Measurements from ENCODE around the gene PIAS4. TPM values are rescaled to one million over a fixed set of nuclear protein-coding genes. Genes with fewer than 3 reads are reported as not detected.

Gene PIAS4, protein sequence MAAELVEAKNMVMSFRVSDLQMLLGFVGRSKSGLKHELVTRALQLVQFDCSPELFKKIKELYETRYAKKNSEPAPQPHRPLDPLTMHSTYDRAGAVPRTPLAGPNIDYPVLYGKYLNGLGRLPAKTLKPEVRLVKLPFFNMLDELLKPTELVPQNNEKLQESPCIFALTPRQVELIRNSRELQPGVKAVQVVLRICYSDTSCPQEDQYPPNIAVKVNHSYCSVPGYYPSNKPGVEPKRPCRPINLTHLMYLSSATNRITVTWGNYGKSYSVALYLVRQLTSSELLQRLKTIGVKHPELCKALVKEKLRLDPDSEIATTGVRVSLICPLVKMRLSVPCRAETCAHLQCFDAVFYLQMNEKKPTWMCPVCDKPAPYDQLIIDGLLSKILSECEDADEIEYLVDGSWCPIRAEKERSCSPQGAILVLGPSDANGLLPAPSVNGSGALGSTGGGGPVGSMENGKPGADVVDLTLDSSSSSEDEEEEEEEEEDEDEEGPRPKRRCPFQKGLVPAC
- 20.6 and 22.2 TPM in 2 replicates for total RNA-seq (2013; cell fraction: nucleolus; rRNA removed)
- 17.8 and 22.0 TPM in 2 replicates for total RNA-seq (2014; rRNA removed)
- 5.7 and 10.6 TPM in 2 replicates for total RNA-seq (2014; rRNA removed; fragmentation: Illumina TruSeq; extraction: Trizol)
- total RNA-seq (2021): 23.2 and 25.1 TPM in 2 replicates
- polyA plus RNA-seq (2011; ENCODE audit: low read depth): 12.1 TPM
- polyA plus RNA-seq (2011; rRNA removed): 2.7 and 7.7 TPM in 2 replicates
- 11.0 and 13.0 TPM in 2 replicates for polyA plus RNA-seq (2011; cell fraction: cytosol; rRNA removed)
- 16.1 and 32.0 TPM in 2 replicates for polyA plus RNA-seq (2011; cell fraction: nucleus; rRNA removed)
- polyA plus RNA-seq (2012): 15.2 and 24.4 TPM in 2 replicates
- polyA plus RNA-seq (2014; fragmentation: Illumina TruSeq; extraction: Trizol): 5.4 and 9.6 TPM in 2 replicates
- under 1 TPM; 0.13 to 0.40 TPM for polyA plus RNA-seq (2014; fragmentation: Nextera tagmentation; extraction: Ambion mirVana)
- polyA plus RNA-seq (2014; rRNA removed): 17.9 and 23.1 TPM in 2 replicates
- 10 to 100 TPM; 12.0 to 13.5 TPM for polyA plus RNA-seq (2016; fragmentation: Nextera tagmentation; extraction: Ambion mirVana)
- polyA minus RNA-seq (2011; rRNA and poly(A)+ RNA removed): 4.2 and 14.1 TPM in 2 replicates
- polyA minus RNA-seq (2011; cell fraction: cytosol; rRNA and poly(A)+ RNA removed): 4.5 and 4.8 TPM in 2 replicates
- 14.3 and 19.8 TPM in 2 replicates for polyA minus RNA-seq (2011; cell fraction: nucleus; rRNA and poly(A)+ RNA removed)
- Bru-seq, nascent RNA: percentile 58 among the genes with signal in this experiment
- percentile 73 among the genes with signal in this experiment for BruChase-seq, experiment 1, labeled RNA remaining after a 6-hour chase
- BruChase-seq, experiment 2, labeled RNA remaining after a 2-hour chase: percentile 72 among the genes with signal in this experiment
- long read RNA-seq, experiment 1, transcript PIAS4-201 (11 exons, 3,159 nt): major isoform, 27 of 33 reads
- long read RNA-seq, experiment 1, partial matches to known transcripts: 3 of 33 reads
- long read RNA-seq, experiment 1, other reads (novel, unspliced or antisense): 3 of 33 reads
- long read RNA-seq, experiment 2, transcript PIAS4-201 (11 exons, 3,159 nt): major isoform, 6 of 12 reads
- long read RNA-seq, experiment 2, partial matches to known transcripts: 3 of 12 reads
- long read RNA-seq, experiment 2, other reads (novel, unspliced or antisense): 3 of 12 reads

DNA sequence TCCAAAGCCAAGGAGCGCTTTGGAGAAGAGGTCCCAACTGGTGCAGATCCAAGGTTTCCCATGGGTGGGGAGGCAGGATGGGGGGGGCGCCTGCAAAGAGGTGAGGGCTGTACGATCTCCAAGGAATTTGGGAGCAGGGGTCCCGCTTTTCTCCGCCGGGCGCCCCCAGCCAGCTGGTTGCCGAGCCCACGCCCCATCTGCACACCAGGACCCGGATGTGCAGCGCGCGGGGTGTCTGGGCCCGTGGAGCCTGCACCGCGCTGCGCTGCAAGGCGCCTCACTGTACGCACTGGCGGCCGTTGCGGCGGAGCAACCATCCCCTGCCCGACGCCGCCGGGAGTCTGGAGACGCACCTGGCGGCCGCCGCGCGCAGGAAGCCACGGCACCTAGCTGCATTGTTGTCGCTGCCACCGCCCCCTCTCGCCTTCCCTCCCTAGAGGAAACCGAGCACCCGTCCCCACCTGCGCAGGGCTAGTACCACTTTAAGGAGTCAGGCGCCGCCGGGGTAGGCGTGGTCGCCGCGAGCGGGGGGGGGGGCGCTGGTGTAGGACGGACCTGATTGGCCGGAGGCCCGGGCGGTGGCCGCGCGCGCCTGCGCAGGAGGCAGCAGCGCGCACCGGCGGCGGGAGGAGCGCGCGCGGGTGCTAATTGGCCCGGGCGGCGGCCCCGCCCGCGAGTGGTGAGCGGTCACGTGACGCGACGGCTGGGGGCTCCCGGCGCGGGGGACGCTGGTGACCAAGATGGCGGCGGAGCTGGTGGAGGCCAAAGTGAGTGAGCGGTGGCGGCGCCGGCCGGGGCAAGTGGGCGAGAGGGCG lies at the start of gene PIAS4:
PIAS4 (plus strand) TSS at position 716 of the 815 bp plus-strand sequence; CDS start at position 741, 25 bp downstream.
- Histone ChIP-seq H3K79me2 (ENCODE audit: control insufficient read depth, insufficient read depth, low read length) (peaks cover 33% of the 10 kb centered on the region), H3K36me3 (ENCODE audit: control insufficient read depth in 2 of 2, insufficient read depth in 2 of 2, low read length in 1 of 2) (no peaks in the 10 kb centered on the region), H4K20me1 (ENCODE audit: control insufficient read depth, insufficient read depth) (no peaks in the 10 kb centered on the region), H3K9me3 (replicated peaks; ENCODE audit: control insufficient read depth, insufficient read depth, low read length) (no peaks in the 10 kb centered on the region), H2AFZ (ENCODE audit: control insufficient read depth, low read depth, low read length) (peak within 1 kb of the TSS; percentile 87), H3K4me2 (ENCODE audit: control insufficient read depth, insufficient read depth) (peak within 1 kb of the TSS; percentile 95), H3K27ac (ENCODE audit: control insufficient read depth, insufficient read depth) (peak within 1 kb of the TSS; percentile 62), H3K9ac (ENCODE audit: control insufficient read depth, insufficient read depth, low read length) (peak within 1 kb of the TSS; percentile 76), H3K27me3 (replicated peaks in 1 of 2; ENCODE audit: control insufficient read depth in 2 of 2, insufficient read depth in 2 of 2, low read length in 1 of 2) (no peaks in the 10 kb centered on the region), H3K4me1 (ENCODE audit: control insufficient read depth, insufficient read depth, low read length) (peaks cover 7% of the 10 kb centered on the region; the same call in 1 of the 2 replicates), H3K4me3 (peak within 1 kb of the TSS; percentile 88)
- ChIA-PET RAD21 (ENCODE audit: unreplicated experiment) (interaction anchor here (0.6 to 2.1 kb wide), 7 partner anchors 18 to 963 kb away, joined by 3 to 9 read pairs (median 4); partner anchors contain the start of genes EEF2 and ZBTB7A), CTCF (interaction anchor here (0.6 to 3.4 kb wide), 10 partner anchors 10 to 336 kb away, joined by 3 to 26 read pairs (median 4); partner anchors contain the start of genes EEF2 and MRPL54), POLR2A (interaction anchor here (0.5 to 2.6 kb wide), 13 partner anchors 15 to 225 kb away, joined by 3 to 20 read pairs (median 3); partner anchors contain the start of gene EEF2), SMC1A (ENCODE audit: uncharacterized antibody, unreplicated experiment) (interaction anchor here (0.7 to 1.5 kb wide), 3 partner anchors 13 to 51 kb away, joined by 3 to 11 read pairs (median 3); no protein-coding TSS in a partner anchor)
- FAIRE-seq: peak; percentile 87
- TSS peak; percentile 96 for BruUV-seq (replicated peaks)
- WGBS (ENCODE audit: insufficient coverage, insufficient replicate concordance, low lambda C conversion rate, missing lambda C conversion rate): under 1% methylated on average over 78 of the region's 91 CpGs
- peak; percentile 69 for DNase-seq (ENCODE audit: low read depth, low spot score)
- ATAC-seq: peak; percentile 98
- intact Hi-C loops (cut with micrococcal nuclease; ENCODE audit: unreplicated experiment): no loop called here
- in situ Hi-C loops (cut with MboI): no loop called here
- TF ChIP-seq CBX3 (IDR thresholded peaks at IDR 0.05; ENCODE audit: borderline replicate concordance, low read depth): no peak
- TF ChIP-seq, protein P1, sequence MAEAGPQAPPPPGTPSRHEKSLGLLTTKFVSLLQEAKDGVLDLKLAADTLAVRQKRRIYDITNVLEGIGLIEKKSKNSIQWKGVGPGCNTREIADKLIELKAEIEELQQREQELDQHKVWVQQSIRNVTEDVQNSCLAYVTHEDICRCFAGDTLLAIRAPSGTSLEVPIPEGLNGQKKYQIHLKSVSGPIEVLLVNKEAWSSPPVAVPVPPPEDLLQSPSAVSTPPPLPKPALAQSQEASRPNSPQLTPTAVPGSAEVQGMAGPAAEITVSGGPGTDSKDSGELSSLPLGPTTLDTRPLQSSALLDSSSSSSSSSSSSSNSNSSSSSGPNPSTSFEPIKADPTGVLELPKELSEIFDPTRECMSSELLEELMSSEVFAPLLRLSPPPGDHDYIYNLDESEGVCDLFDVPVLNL (IDR thresholded peaks at IDR 0.05; ENCODE audit: low read depth, low read length): peak; percentile 57; the same call in 1 of the 2 replicates
- TF ChIP-seq, protein P2, sequence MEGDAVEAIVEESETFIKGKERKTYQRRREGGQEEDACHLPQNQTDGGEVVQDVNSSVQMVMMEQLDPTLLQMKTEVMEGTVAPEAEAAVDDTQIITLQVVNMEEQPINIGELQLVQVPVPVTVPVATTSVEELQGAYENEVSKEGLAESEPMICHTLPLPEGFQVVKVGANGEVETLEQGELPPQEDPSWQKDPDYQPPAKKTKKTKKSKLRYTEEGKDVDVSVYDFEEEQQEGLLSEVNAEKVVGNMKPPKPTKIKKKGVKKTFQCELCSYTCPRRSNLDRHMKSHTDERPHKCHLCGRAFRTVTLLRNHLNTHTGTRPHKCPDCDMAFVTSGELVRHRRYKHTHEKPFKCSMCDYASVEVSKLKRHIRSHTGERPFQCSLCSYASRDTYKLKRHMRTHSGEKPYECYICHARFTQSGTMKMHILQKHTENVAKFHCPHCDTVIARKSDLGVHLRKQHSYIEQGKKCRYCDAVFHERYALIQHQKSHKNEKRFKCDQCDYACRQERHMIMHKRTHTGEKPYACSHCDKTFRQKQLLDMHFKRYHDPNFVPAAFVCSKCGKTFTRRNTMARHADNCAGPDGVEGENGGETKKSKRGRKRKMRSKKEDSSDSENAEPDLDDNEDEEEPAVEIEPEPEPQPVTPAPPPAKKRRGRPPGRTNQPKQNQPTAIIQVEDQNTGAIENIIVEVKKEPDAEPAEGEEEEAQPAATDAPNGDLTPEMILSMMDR (IDR thresholded peaks at IDR 0.05 in 2 of 3, conservative IDR thresholded peaks at IDR 0.05 in 1 of 3; ENCODE audit: control insufficient read depth in 2 of 3, extremely low read depth in 1 of 3, insufficient read depth in 1 of 3, low read depth in 3 of 3, low read length in 3 of 3): 0 out of 6 replicates have a peak, but pooled peaks of 1 of the 3 experiments have one; percentile 3
- no peak for TF ChIP-seq ZNF274 (IDR thresholded peaks at IDR 0.05; ENCODE audit: insufficient read depth, insufficient read length)
- TF ChIP-seq CHD1 (IDR thresholded peaks at IDR 0.05; ENCODE audit: low read depth, low read length): no peak
- TF ChIP-seq TARDBP (IDR thresholded peaks at IDR 0.05; ENCODE audit: borderline replicate concordance): peak; percentile 65; the same call in 1 of the 2 replicates
- peak; percentile 87 for TF ChIP-seq RAD51 (IDR thresholded peaks at IDR 0.05)
- TF ChIP-seq EZH2 (IDR thresholded peaks at IDR 0.05; ENCODE audit: borderline replicate concordance, control insufficient read depth, low read depth, low read length): no peak
- TF ChIP-seq, protein P3, sequence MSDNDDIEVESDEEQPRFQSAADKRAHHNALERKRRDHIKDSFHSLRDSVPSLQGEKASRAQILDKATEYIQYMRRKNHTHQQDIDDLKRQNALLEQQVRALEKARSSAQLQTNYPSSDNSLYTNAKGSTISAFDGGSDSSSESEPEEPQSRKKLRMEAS (IDR thresholded peaks at IDR 0.05; ENCODE audit: low read depth, low read length): peak; percentile 82
- TF ChIP-seq, protein P4, sequence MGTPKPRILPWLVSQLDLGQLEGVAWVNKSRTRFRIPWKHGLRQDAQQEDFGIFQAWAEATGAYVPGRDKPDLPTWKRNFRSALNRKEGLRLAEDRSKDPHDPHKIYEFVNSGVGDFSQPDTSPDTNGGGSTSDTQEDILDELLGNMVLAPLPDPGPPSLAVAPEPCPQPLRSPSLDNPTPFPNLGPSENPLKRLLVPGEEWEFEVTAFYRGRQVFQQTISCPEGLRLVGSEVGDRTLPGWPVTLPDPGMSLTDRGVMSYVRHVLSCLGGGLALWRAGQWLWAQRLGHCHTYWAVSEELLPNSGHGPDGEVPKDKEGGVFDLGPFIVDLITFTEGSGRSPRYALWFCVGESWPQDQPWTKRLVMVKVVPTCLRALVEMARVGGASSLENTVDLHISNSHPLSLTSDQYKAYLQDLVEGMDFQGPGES (IDR thresholded peaks at IDR 0.05): peak; percentile 73
